22Rv1 (cell line): ENCODE measurements around the gene TSPAN18.

Experiments used
- ZFX ChIP-seq: fragments of 450-650 bp; IDR thresholded peaks from 2 replicates; pipeline ENCODE4 v1.6.1; 2017; ENCODE audit warnings: antibody characterized with exemption, borderline replicate concordance
- TF ChIP-seq, protein P1 (sequence below): fragments of 450-650 bp; IDR thresholded peaks from 2 replicates; pipeline ENCODE4 v1.5.1; 2017; ENCODE audit warnings: mild to moderate bottlenecking

DNA sequence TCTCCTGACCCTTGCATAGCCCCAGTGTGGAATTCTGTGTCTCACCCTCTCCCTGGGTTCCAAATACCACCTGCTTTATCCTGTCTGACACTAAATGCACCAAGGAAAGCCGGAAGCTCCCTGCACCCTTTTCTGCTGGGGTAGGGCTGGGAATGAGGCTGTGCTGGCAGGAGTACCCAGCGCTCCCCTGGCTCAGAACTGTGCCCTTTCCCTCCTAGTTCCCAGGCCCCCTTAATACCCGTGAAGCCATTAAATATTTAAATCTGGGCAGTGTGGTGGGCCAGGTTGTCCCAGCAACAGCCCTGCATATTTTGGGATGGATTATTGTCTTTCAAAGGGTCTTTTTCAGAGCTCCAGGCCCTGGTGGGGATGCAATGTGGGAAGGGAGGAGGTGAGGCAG is 160.9 kb downstream of the TSPAN18 start:
- TF ChIP-seq, protein P1, sequence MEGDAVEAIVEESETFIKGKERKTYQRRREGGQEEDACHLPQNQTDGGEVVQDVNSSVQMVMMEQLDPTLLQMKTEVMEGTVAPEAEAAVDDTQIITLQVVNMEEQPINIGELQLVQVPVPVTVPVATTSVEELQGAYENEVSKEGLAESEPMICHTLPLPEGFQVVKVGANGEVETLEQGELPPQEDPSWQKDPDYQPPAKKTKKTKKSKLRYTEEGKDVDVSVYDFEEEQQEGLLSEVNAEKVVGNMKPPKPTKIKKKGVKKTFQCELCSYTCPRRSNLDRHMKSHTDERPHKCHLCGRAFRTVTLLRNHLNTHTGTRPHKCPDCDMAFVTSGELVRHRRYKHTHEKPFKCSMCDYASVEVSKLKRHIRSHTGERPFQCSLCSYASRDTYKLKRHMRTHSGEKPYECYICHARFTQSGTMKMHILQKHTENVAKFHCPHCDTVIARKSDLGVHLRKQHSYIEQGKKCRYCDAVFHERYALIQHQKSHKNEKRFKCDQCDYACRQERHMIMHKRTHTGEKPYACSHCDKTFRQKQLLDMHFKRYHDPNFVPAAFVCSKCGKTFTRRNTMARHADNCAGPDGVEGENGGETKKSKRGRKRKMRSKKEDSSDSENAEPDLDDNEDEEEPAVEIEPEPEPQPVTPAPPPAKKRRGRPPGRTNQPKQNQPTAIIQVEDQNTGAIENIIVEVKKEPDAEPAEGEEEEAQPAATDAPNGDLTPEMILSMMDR: no peak
- TF ChIP-seq ZFX: no peak
